Measurements from ENCODE around the gene KIF19. TPM values are rescaled to one million over a fixed set of nuclear protein-coding genes. Genes with fewer than 3 reads are reported as not detected.

Gene KIF19
- total RNA-seq, 1 experiment from 2014 or later: not detected

DNA sequence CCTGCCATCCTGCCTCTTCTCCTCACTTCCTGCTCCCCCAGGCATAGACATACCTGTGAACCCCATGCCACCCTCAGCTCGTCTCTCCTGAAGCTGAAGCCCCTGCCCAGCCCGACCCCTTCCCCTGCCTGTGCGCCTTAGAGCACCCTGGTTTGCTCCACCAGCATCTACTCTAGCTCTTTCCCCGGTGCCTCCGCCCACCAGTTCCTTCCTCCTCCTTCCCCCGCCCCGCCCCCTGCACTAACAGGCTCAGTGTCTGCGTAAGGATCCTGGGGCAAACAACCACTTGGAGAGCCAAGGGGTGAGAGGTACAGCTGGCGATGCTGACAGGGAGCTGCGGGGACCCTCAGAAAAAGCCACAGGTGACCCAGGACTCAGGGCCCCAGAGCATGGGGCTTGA is 43.2 kb downstream of the KIF19 start:
- Histone ChIP-seq H3K4me1 (ENCODE audit: control insufficient read depth, insufficient read depth, low read length) (no peaks in the 10 kb centered on the region), H3K27ac (ENCODE audit: low read length) (no peak overlapping the region), H3K4me3 (ENCODE audit: low read depth in 2 of 2, low read length in 2 of 2) (no peak overlapping the region), H3K36me3 (ENCODE audit: control insufficient read depth, insufficient read depth, low read length) (no peaks in the 10 kb centered on the region), H3K27me3 (ENCODE audit: control insufficient read depth, insufficient read depth, low read length) (peaks cover 2% of the 10 kb centered on the region), H3K9me3 (ENCODE audit: control insufficient read depth, insufficient read depth, low read depth, low read length) (no peaks in the 10 kb centered on the region)
- TF ChIP-seq SIN3A (IDR thresholded peaks at IDR 0.05; ENCODE audit: borderline replicate concordance, insufficient read depth, low read depth, low read length) (no peak), POLR2AphosphoS5 (IDR thresholded peaks at IDR 0.05; ENCODE audit: low read depth, low read length) (no peak), TCF7L2 (IDR thresholded peaks at IDR 0.05; ENCODE audit: low read depth, low read length) (no peak)
- TF ChIP-seq, protein P1, sequence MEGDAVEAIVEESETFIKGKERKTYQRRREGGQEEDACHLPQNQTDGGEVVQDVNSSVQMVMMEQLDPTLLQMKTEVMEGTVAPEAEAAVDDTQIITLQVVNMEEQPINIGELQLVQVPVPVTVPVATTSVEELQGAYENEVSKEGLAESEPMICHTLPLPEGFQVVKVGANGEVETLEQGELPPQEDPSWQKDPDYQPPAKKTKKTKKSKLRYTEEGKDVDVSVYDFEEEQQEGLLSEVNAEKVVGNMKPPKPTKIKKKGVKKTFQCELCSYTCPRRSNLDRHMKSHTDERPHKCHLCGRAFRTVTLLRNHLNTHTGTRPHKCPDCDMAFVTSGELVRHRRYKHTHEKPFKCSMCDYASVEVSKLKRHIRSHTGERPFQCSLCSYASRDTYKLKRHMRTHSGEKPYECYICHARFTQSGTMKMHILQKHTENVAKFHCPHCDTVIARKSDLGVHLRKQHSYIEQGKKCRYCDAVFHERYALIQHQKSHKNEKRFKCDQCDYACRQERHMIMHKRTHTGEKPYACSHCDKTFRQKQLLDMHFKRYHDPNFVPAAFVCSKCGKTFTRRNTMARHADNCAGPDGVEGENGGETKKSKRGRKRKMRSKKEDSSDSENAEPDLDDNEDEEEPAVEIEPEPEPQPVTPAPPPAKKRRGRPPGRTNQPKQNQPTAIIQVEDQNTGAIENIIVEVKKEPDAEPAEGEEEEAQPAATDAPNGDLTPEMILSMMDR (IDR thresholded peaks at IDR 0.05): no peak
- TF ChIP-seq, protein P2, sequence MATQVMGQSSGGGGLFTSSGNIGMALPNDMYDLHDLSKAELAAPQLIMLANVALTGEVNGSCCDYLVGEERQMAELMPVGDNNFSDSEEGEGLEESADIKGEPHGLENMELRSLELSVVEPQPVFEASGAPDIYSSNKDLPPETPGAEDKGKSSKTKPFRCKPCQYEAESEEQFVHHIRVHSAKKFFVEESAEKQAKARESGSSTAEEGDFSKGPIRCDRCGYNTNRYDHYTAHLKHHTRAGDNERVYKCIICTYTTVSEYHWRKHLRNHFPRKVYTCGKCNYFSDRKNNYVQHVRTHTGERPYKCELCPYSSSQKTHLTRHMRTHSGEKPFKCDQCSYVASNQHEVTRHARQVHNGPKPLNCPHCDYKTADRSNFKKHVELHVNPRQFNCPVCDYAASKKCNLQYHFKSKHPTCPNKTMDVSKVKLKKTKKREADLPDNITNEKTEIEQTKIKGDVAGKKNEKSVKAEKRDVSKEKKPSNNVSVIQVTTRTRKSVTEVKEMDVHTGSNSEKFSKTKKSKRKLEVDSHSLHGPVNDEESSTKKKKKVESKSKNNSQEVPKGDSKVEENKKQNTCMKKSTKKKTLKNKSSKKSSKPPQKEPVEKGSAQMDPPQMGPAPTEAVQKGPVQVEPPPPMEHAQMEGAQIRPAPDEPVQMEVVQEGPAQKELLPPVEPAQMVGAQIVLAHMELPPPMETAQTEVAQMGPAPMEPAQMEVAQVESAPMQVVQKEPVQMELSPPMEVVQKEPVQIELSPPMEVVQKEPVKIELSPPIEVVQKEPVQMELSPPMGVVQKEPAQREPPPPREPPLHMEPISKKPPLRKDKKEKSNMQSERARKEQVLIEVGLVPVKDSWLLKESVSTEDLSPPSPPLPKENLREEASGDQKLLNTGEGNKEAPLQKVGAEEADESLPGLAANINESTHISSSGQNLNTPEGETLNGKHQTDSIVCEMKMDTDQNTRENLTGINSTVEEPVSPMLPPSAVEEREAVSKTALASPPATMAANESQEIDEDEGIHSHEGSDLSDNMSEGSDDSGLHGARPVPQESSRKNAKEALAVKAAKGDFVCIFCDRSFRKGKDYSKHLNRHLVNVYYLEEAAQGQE (IDR thresholded peaks at IDR 0.05; ENCODE audit: insufficient read depth in 1 of 2, low read depth in 2 of 2, low read length in 1 of 2): no peak
- DNase-seq (ENCODE audit: low read depth, low spot score) (no peak), ATAC-seq (peak; percentile 32; the same call in 1 of the 2 replicates)
- ChIA-PET POLR2A (no interaction called here), CTCF (interaction anchor here (0.5 to 2.8 kb wide), 8 partner anchors 8 to 200 kb away, joined by 3 to 13 read pairs (median 4); no protein-coding TSS in a partner anchor)
- in situ Hi-C loops (cut with HindIII; ENCODE audit: low pct_unique_long_range_greater_than_20kb, low sequenced_read_pairs): no loop called here
- no TSS peak for BruUV-seq (replicated peaks)
- intact Hi-C loops (cut with micrococcal nuclease; ENCODE audit: unreplicated experiment): loop anchor here (5.0 kb wide), 2 partner anchors 163 to 228 kb away; partner anchors contain the start of gene CD300LB

DNA sequence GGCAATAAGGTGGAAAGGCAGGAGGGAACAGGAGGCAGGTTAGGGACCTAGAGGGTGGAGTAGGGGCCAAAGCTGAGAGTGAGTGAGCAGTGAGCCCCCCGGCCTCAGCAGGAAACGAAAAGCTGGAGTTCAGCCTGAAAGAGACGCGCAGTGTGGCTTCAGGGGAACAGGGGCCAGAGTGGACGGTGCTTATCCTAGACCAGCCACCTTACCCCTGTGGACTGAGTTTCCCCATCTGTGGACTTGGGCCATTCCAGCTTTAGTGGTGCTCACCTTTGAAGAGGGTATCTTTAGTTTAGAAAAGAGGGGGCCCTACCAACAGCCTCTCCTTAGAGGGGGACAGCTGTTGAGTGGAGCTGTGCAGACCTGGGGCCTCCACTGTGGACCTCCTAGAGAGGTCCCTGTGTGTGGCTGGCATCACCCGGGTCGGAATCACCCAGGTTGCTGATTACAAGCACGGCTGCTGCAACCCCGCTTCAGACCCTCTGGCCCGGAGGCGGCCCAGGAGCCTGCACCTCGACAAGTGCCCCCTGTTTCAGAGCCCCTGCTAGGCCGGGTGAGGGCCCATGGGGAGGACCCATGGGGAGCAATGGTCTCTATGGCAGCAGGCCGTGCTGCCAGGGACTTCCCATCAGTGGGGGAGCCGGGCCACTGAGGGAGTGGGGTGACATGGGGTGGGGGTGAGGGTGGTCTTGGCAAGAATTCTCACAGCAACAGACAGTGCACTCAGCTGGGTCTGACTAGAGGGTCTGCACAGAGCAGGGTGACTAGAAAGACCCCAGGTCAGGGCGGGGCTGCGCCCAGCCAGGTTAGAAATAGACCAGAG is 43.9 kb downstream of the KIF19 start:
- Histone ChIP-seq H3K36me3 (ENCODE audit: control insufficient read depth, insufficient read depth, low read length) (no peaks in the 10 kb centered on the region), H3K4me3 (ENCODE audit: low read depth in 2 of 2, low read length in 2 of 2) (no peak overlapping the region), H3K27ac (ENCODE audit: low read length) (no peak overlapping the region), H3K27me3 (ENCODE audit: control insufficient read depth, insufficient read depth, low read length) (peaks cover 5% of the 10 kb centered on the region), H3K9me3 (ENCODE audit: control insufficient read depth, insufficient read depth, low read depth, low read length) (no peaks in the 10 kb centered on the region), H3K4me1 (ENCODE audit: control insufficient read depth, insufficient read depth, low read length) (no peaks in the 10 kb centered on the region; the same call in 1 of the 2 replicates)
- TF ChIP-seq, protein P2 (IDR thresholded peaks at IDR 0.05; ENCODE audit: insufficient read depth in 1 of 2, low read depth in 2 of 2, low read length in 1 of 2): no peak
- no peak for TF ChIP-seq POLR2AphosphoS5 (IDR thresholded peaks at IDR 0.05; ENCODE audit: low read depth, low read length)
- TF ChIP-seq SIN3A (IDR thresholded peaks at IDR 0.05; ENCODE audit: borderline replicate concordance, insufficient read depth, low read depth, low read length): no peak
- TF ChIP-seq TCF7L2 (IDR thresholded peaks at IDR 0.05; ENCODE audit: low read depth, low read length): no peak
- in situ Hi-C loops (cut with HindIII; ENCODE audit: low pct_unique_long_range_greater_than_20kb, low sequenced_read_pairs): no loop called here
- intact Hi-C loops (cut with micrococcal nuclease; ENCODE audit: unreplicated experiment): loop anchor here (5.0 kb wide), 2 partner anchors 162 to 227 kb away; partner anchors contain the start of gene CD300LB
- BruUV-seq (replicated peaks): no TSS peak
- POLR2A ChIA-PET: no interaction called here
- CTCF ChIA-PET: interaction anchor here (0.6 to 2.8 kb wide), 7 partner anchors 7 to 200 kb away, joined by 3 to 13 read pairs (median 4); no protein-coding TSS in a partner anchor
- ATAC-seq (no peak), DNase-seq (ENCODE audit: low read depth, low spot score) (no peak)
